Osteocyte (in vitro differentiated cells): ENCODE results near the gene FGR. TPM values are rescaled to one million over a fixed set of nuclear protein-coding genes. Genes with fewer than 3 reads are reported as not detected.

ENCODE experiments used
- DNase-seq: peaks from one replicate; pipeline ENCODE4 v3.0.0; 2021; ENCODE audit warnings: mixed read lengths; ENCODE audit not compliant: unreplicated experiment; ENCODE audit errors: extremely low spot score
- H3K27ac Mint-ChIP-seq: one replicate; pipeline ENCODE4 v1.8.0; 2021; ENCODE audit warnings: mild to moderate bottlenecking, mixed read lengths; ENCODE audit not compliant: unreplicated experiment
- H3K27me3 Mint-ChIP-seq: one replicate; pipeline ENCODE4 v1.8.0; 2021; ENCODE audit warnings: mixed read lengths; ENCODE audit not compliant: unreplicated experiment
- H3K36me3 Mint-ChIP-seq: one replicate; pipeline ENCODE4 v1.8.0; 2021; ENCODE audit warnings: mixed read lengths; ENCODE audit not compliant: unreplicated experiment
- H3K4me1 Mint-ChIP-seq: one replicate; pipeline ENCODE4 v1.8.0; 2021; ENCODE audit warnings: mixed read lengths; ENCODE audit not compliant: unreplicated experiment
- H3K4me3 Mint-ChIP-seq: one replicate; pipeline ENCODE4 v1.8.0; 2021; ENCODE audit warnings: mild to moderate bottlenecking, moderate library complexity, mixed read lengths; ENCODE audit not compliant: unreplicated experiment
- H3K9me3 Mint-ChIP-seq: one replicate; pipeline ENCODE4 v1.8.0; 2021; ENCODE audit warnings: mixed read lengths; ENCODE audit not compliant: unreplicated experiment
- CTCF ChIP-seq: fragments of 200-600 bp; sonication (generic); IDR thresholded peaks from 2 replicates; pipeline ENCODE4 v1.5.0; 2021; ENCODE audit warnings: antibody characterized with exemption, mild to moderate bottlenecking, moderate library complexity
- total RNA-seq: library from RNA; stranded (reverse); gene quantifications from 2 replicates; pipeline ENCODE4 v1.2.1, GENCODE V29; 2021

The FGR gene
- total RNA-seq, 1 donor from 2014 or later: not detected

DNA sequence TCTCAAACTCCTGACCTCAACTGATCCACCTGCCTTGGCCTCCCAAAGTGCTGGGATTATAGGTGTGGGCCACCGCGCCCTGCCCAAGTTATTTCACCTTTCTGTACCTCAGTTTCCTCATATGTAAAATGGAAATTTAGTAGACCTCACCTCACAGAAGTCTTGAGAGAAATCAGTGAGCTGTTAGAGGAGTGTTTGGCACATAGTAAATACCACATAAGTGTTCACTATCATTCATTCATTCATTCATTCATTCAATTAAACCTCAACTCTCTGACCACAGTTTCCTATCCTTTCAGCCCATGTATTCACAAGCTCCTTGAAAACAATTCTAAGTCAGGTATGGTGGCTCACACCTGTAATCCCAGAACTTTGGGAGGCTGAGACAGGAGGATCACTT is 3.8 kb upstream of the FGR start:
- Mint-ChIP-seq H3K9me3 (no peaks in the 10 kb centered on the region), H3K36me3 (no peaks in the 10 kb centered on the region), H3K4me3 (no peak overlapping the region), H3K27ac (no peak overlapping the region), H3K27me3 (no peaks in the 10 kb centered on the region), H3K4me1 (peaks cover 5% of the 10 kb centered on the region)
- no peak for DNase-seq
- no peak for TF ChIP-seq CTCF

- no peak overlapping the region for H3K27ac Mint-ChIP-seq
- H3K4me3 Mint-ChIP-seq: no peak overlapping the region
- H3K36me3 Mint-ChIP-seq: no peaks in the 10 kb centered on the region
- DNase-seq: no peak
- no peak for TF ChIP-seq CTCF
- no peaks in the 10 kb centered on the region for H3K27me3 Mint-ChIP-seq
- H3K9me3 Mint-ChIP-seq: no peaks in the 10 kb centered on the region
- H3K4me1 Mint-ChIP-seq: peaks cover 9% of the 10 kb centered on the region
These were observed 3.2 kb upstream of the FGR start for GRCh38 chr1:27638047-27638734.

- H3K4me3 Mint-ChIP-seq: peak overlapping the region; percentile 22
- no peaks in the 10 kb centered on the region for H3K9me3 Mint-ChIP-seq
- H3K27me3 Mint-ChIP-seq: no peaks in the 10 kb centered on the region
- peaks cover 20% of the 10 kb centered on the region for H3K4me1 Mint-ChIP-seq
- no peak for DNase-seq
- no peak for TF ChIP-seq CTCF
- no peak overlapping the region for H3K27ac Mint-ChIP-seq
- no peaks in the 10 kb centered on the region for H3K36me3 Mint-ChIP-seq
These were observed 584 bp upstream of the FGR start for GRCh38 chr1:27635396-27636142.

DNA sequence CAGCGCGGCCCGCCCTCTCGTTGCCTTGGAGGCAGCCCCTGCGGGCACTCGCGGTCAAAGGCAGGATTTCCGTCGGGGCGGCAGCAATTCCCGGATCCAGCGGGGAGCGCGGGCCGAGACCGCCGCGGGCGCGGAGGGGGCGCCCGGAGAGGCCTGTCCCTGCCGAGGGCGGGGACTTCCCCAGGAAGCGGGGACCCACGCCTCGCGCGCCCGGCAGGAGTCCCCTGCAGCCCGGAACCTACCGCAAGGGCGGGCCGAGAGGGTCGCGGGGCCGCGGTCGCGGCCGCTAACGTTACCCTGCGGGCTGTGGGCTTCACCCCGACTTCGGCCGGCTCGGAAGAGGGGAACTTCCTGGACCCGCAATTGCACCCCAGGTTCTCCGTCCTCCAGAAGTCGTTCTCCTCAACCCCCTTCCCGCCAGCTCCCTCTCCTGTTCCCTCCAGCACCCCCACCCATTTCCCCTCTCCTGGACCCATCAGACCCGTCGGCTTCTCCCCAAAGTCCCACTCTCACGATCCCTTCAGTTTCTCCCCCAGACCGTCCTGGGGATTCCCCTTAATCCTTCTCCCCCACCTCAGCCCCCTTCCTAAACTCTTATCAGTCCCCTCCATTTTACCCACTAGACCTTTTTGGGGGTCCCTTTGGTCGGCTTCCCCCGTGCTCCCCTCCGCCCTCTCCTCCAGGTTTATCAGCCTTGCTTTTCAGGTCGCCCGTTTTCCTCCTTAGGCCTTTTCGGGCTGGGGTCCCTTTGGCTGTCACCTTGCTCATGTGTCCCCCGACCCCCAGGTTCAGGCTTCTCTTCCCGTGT is 604 bp downstream of the FGR start:
- no peak for TF ChIP-seq CTCF
- H3K9me3 Mint-ChIP-seq: no peaks in the 10 kb centered on the region
- peaks cover 20% of the 10 kb centered on the region for H3K4me1 Mint-ChIP-seq
- no peaks in the 10 kb centered on the region for H3K27me3 Mint-ChIP-seq
- no peak overlapping the region for H3K27ac Mint-ChIP-seq
- H3K36me3 Mint-ChIP-seq: no peaks in the 10 kb centered on the region
- peak overlapping the region; percentile 42 for H3K4me3 Mint-ChIP-seq
- DNase-seq: no peak
